Right lobe of liver (tissue), 4 donors: ENCODE results near the gene LCP2.

Experiments
- POLR2A ChIP-seq: fragments of 450-650 bp; IDR thresholded peaks from one replicate; pipeline ENCODE4 v1.6.1; 2017; ENCODE audit warnings: antibody characterized with exemption, mild to moderate bottlenecking
- TF ChIP-seq, protein P1 (sequence below), 4 donors: fragments of 200-600 bp in 3 of 4; fragments of 450-650 bp in 1 of 4; IDR thresholded peaks; one replicate each; pipeline versions ENCODE4 v1.5.1 to v1.8.0; 2016 to 2022; ENCODE audit warnings: antibody characterized with exemption in 4 of 4, mild to moderate bottlenecking in 2 of 4
- donor health status: DM: no; HTN: no; CAD: no.
- donor health status: DM: no; HTN: no; CAD: no.
- donor health status: DM: no; HTN: yes; CAD: no.

DNA sequence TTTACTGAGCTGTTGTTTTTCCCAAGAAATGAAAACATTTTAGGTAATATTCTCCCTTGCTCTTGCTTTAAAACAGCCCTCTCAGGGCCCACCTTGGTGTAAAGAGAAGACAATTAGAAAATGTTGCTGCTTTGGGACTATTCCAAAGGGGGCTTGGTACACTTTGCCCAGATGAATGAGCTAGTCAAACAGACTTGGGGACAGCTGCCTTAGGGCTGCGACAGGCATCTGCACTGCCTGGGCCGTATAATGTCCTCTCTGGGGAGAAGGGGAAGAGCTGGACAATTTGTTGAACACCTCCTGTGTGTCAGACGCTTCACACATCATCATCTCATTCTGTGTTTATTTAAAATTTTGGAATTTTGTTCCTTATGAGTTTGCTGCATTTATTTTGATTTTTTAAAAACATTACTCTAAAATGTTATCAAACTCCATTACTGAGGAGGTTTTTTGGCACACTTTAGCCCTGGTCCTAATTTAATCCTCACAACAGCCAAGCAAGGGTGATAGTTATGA lies 36.0 kb downstream of the LCP2 start:
- TF ChIP-seq, protein P1, sequence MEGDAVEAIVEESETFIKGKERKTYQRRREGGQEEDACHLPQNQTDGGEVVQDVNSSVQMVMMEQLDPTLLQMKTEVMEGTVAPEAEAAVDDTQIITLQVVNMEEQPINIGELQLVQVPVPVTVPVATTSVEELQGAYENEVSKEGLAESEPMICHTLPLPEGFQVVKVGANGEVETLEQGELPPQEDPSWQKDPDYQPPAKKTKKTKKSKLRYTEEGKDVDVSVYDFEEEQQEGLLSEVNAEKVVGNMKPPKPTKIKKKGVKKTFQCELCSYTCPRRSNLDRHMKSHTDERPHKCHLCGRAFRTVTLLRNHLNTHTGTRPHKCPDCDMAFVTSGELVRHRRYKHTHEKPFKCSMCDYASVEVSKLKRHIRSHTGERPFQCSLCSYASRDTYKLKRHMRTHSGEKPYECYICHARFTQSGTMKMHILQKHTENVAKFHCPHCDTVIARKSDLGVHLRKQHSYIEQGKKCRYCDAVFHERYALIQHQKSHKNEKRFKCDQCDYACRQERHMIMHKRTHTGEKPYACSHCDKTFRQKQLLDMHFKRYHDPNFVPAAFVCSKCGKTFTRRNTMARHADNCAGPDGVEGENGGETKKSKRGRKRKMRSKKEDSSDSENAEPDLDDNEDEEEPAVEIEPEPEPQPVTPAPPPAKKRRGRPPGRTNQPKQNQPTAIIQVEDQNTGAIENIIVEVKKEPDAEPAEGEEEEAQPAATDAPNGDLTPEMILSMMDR (IDR thresholded peaks at IDR 0.05), result no peak
- no peak for TF ChIP-seq POLR2A
